ENCODE measurements around the gene DNAH6.
"Not testable (repeated sequence)": the region's sequence is repeated elsewhere in the genome, so short reads cannot be mapped to it uniquely, and the experiment has no call there.

The DNAH6 gene

DNA sequence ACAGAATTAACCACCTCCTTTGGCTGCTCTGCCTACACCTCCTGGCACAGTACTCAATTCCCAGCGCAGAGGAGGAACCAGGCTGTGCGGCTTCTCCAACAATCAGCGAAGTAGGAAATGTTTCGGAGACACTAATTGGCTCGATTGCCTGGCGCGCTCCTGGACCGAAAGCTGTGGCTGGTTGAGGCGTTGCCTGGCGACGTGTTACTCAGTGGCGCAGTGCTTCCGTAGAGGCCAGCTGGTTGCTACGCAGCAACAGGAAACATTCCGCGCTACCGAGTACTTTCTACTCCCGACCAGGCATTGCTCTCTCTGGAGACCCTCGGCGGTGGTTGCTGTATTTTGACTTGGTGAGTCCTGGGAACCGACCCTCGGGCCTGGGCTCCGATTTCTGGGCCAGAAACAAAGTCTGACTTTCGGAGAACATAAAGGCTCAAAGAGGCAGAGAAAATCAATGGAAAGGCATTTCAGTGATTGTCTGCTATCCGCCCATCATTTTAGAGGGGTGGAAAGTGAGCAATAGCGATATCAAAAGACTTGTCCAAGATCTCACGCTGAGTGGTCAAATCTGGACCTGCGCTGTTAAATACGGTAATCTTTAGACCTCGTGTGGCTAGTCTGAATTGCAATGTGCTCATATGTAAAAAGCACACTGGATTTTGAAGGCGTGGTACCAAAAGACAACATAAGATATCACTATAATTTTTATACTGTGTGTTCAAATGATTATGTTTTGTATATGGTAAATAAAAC lies at the start of gene DNAH6:
Gene DNAH6 (plus strand): TSS at position 265 of the 753 bp plus-strand sequence. CDS start 1,329 bp downstream, outside the sequence.
- Mint-ChIP-seq H3K9me3 (peaks cover 14% of the 10 kb centered on the region), H3K27me3 (peaks cover 28% of the 10 kb centered on the region), H3K36me3 (ENCODE audit: low read depth) (no peaks in the 10 kb centered on the region), H3K27ac (no peak within 1 kb of the TSS), H3K4me1 (ENCODE audit: low read depth) (no peaks in the 10 kb centered on the region), H3K4me3 (peak within 1 kb of the TSS; percentile 74)
- intact Hi-C loops (cut with micrococcal nuclease), result no loop called here

- intact Hi-C loops (cut with micrococcal nuclease), result no loop called here
- Mint-ChIP-seq H3K27me3 (no peaks in the 10 kb centered on the region), H3K27ac (no peak overlapping the region), H3K4me3 (no peak overlapping the region), H3K36me3 (ENCODE audit: low read depth) (no peaks in the 10 kb centered on the region), H3K4me1 (ENCODE audit: low read depth) (no peaks in the 10 kb centered on the region), H3K9me3 (peaks cover 27% of the 10 kb centered on the region)
These were observed 48.9 kb upstream of the DNAH6 start for GRCh38 chr2:84467389-84467788.

- H3K4me1 Mint-ChIP-seq (ENCODE audit: low read depth); H3K4me3 Mint-ChIP-seq; H3K27ac Mint-ChIP-seq; intact Hi-C loops (cut with micrococcal nuclease); H3K36me3 Mint-ChIP-seq (ENCODE audit: low read depth); H3K27me3 Mint-ChIP-seq: not testable (repeated sequence)
- peaks cover 41% of the 10 kb centered on the region for H3K9me3 Mint-ChIP-seq
These were observed 43.9 kb upstream of the DNAH6 start for GRCh38 chr2:84472423-84472822.

DNA sequence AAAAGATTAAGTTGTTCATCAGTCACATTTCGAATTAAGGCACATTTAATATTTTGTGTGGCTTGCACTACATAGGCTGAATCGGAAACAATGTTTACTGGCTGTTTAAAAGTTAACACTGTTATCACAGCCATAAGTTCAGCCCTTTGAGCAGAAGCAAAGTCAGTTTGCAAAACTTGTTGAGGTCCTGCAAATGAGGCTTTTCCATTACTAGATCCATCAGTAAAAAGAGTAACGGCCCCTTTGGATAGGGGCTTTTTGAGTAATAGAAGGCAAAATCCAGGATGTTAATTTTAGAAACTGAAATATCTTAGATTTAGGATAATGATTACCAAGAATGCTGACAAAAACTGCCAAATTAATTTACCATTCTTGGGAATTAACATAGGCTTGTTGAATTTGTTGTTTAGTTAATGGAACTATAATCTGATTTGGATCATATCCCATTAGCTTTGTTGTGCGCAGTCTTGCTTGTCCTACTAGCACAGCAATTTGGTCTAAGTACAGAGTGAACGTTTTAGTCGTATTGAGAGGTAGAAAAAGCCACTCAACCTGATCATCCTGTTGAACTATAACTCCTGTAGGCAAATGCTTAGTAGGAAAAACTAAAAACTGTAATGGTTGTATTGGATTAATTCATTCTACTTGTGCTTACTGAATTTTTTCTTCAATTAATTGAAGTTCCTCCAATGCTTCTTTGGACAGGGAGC lies 43.3 kb upstream of the DNAH6 start:
- Mint-ChIP-seq H3K4me1 (ENCODE audit: low read depth) (no peaks in the 10 kb centered on the region), H3K36me3 (ENCODE audit: low read depth) (no peaks in the 10 kb centered on the region), H3K4me3 (no peak overlapping the region), H3K27me3 (peaks cover 3% of the 10 kb centered on the region), H3K27ac (no peak overlapping the region), H3K9me3 (peaks cover 47% of the 10 kb centered on the region)
- intact Hi-C loops (cut with micrococcal nuclease), result no loop called here

DNA sequence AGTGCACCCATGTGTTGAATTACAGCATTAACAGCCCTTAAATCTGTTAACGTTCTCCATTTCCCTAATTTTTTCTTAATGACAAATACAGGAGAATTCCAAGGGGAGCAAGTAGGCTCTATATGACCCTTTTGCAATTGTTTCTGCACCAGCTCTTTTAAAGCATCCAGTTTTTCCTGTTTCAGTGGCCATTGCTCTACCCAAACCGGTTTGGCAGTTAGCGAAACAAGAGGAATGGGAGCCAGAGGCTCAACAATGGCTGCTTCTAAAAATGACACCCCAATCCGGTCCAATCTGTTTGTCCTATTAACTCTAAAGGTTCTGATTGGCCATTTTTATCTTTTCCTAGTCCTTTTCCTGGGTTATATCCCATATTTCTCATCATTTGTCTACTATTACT lies 42.1 kb upstream of the DNAH6 start:
- Mint-ChIP-seq H3K4me3 (no peak overlapping the region), H3K36me3 (ENCODE audit: low read depth) (no peaks in the 10 kb centered on the region), H3K27ac (no peak overlapping the region), H3K4me1 (ENCODE audit: low read depth) (no peaks in the 10 kb centered on the region), H3K27me3 (peaks cover 3% of the 10 kb centered on the region), H3K9me3 (peaks cover 45% of the 10 kb centered on the region)
- intact Hi-C loops (cut with micrococcal nuclease), result no loop called here

DNA sequence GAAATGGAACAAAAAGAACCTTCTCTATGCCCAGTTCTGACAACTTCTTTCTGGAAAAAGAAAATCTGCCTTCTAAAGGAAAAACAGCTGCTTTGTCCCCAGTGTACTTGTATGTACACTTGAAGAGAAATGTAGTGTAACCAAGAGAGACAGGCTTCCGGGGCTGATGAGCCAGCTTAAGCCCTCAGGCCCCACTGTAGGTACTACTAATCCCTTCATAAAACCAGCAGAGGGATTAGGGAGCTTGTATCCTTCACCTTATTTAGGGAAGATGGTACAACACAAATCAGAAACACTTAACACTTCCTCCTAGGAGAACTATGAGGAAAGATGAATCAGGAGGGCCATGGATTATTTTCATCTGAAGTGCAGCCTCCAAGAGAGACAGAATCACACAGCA lies 38.4 kb upstream of the DNAH6 start:
- intact Hi-C loops (cut with micrococcal nuclease), result no loop called here
- Mint-ChIP-seq H3K27ac (no peak overlapping the region), H3K36me3 (ENCODE audit: low read depth) (no peaks in the 10 kb centered on the region), H3K4me1 (ENCODE audit: low read depth) (no peaks in the 10 kb centered on the region), H3K9me3 (peaks cover 21% of the 10 kb centered on the region), H3K27me3 (peaks cover 3% of the 10 kb centered on the region), H3K4me3 (no peak overlapping the region)

DNA sequence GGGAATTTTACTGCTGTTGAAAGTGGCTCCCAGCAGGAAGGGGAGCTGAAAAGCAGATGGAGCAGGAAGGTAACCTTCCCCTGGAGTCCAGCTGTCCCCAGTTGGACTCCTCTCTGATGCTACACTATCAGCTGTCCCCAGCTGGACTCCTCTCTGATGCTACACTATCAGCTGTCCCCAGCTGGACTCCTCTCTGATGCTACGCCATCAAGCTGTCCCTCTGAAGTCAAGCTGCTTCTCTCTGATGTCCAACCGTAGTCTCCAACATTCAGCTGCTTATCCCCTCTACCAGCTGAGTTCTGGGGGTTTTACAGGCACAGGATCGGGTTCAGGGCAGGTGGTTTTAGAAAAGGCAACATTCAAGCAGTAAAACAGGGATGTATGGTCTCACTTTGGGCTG lies 37.4 kb upstream of the DNAH6 start:
- intact Hi-C loops (cut with micrococcal nuclease), result no loop called here
- H3K36me3 Mint-ChIP-seq (ENCODE audit: low read depth), result no peaks in the 10 kb centered on the region
- peaks cover 21% of the 10 kb centered on the region for H3K9me3 Mint-ChIP-seq
- no peak overlapping the region for H3K4me3 Mint-ChIP-seq
- peaks cover 3% of the 10 kb centered on the region for H3K27me3 Mint-ChIP-seq
- no peaks in the 10 kb centered on the region for H3K4me1 Mint-ChIP-seq (ENCODE audit: low read depth)
- H3K27ac Mint-ChIP-seq, result no peak overlapping the region

DNA sequence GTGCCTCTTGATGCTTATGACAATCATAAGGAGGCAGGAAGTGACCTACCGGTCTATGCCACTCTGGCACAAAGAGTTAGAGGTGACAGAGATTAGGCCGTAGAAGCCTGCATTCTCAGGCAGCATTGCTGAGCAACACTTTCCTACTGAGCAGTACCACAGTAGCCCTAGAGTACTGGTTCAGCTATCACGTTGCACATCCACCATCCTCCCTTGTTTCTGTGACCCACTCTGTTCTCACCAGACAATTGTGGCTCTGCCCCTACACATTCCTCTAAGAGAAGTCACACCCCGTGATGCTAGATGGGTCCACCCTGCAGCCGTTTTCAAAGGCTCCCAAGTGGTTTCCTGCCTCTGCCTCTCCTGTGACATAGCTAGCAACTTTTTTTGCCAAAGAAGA lies 34.6 kb upstream of the DNAH6 start:
- H3K36me3 Mint-ChIP-seq (ENCODE audit: low read depth), result no peaks in the 10 kb centered on the region
- H3K27ac Mint-ChIP-seq, result no peak overlapping the region
- no peaks in the 10 kb centered on the region for H3K4me1 Mint-ChIP-seq (ENCODE audit: low read depth)
- no peak overlapping the region for H3K4me3 Mint-ChIP-seq
- peaks cover 6% of the 10 kb centered on the region for H3K27me3 Mint-ChIP-seq
- peaks cover 14% of the 10 kb centered on the region for H3K9me3 Mint-ChIP-seq
- intact Hi-C loops (cut with micrococcal nuclease), result no loop called here

GRCh38 chr2:84482603-84483002 lies 33.7 kb upstream of the DNAH6 start:
- Mint-ChIP-seq H3K36me3 (ENCODE audit: low read depth) (no peaks in the 10 kb centered on the region), H3K4me1 (ENCODE audit: low read depth) (no peaks in the 10 kb centered on the region), H3K27me3 (peaks cover 3% of the 10 kb centered on the region), H3K9me3 (peaks cover 5% of the 10 kb centered on the region), H3K27ac (no peak overlapping the region), H3K4me3 (no peak overlapping the region)
- intact Hi-C loops (cut with micrococcal nuclease), result no loop called here

- H3K27me3 Mint-ChIP-seq, result peaks cover 3% of the 10 kb centered on the region
- H3K9me3 Mint-ChIP-seq, result no peaks in the 10 kb centered on the region
- H3K4me1 Mint-ChIP-seq (ENCODE audit: low read depth), result no peaks in the 10 kb centered on the region
- no peaks in the 10 kb centered on the region for H3K36me3 Mint-ChIP-seq (ENCODE audit: low read depth)
- no peak overlapping the region for H3K27ac Mint-ChIP-seq
- H3K4me3 Mint-ChIP-seq, result no peak overlapping the region
- intact Hi-C loops (cut with micrococcal nuclease), result no loop called here
These were observed 33.0 kb upstream of the DNAH6 start for GRCh38 chr2:84483320-84483719.

- Mint-ChIP-seq H3K9me3 (no peaks in the 10 kb centered on the region), H3K27me3 (peaks cover 3% of the 10 kb centered on the region), H3K4me3 (no peak overlapping the region), H3K4me1 (ENCODE audit: low read depth) (no peaks in the 10 kb centered on the region), H3K27ac (no peak overlapping the region), H3K36me3 (ENCODE audit: low read depth) (no peaks in the 10 kb centered on the region)
- intact Hi-C loops (cut with micrococcal nuclease), result no loop called here
These were observed 29.7 kb upstream of the DNAH6 start for GRCh38 chr2:84486441-84487115.

DNA sequence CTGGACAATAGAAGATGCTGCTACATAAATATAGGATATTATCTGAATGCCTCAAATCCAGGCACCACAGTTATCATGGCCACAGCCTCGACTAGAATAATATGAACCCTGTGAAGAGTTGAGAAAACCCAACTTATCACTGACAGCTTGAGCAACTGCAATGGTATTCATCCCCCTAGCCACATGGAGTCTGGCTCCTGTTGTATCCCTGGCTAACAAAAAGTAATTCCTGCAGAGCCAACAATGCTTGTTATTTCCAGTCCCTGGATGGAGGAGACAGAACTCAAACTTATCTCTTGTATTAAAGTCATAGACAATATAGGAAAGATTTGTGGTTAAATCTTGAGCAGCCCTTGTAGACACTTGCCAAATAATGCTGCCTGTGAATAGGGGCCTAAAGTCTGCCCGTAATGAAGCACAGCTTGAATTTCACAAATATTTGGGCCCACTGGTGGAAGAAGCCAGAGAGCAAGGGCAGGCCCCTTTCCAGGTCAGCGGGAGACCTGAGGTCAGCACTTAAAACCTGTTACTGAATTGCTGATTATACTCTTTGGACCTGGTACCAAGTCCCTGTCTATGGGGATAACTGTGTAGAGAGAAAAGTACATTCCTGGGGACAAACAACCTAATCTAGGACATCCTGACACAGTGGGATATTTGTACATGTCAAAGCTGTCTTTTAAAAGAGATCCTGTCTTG lies 28.9 kb upstream of the DNAH6 start:
- no peak overlapping the region for H3K4me3 Mint-ChIP-seq
- H3K36me3 Mint-ChIP-seq (ENCODE audit: low read depth), result no peaks in the 10 kb centered on the region
- H3K4me1 Mint-ChIP-seq (ENCODE audit: low read depth), result no peaks in the 10 kb centered on the region
- H3K27me3 Mint-ChIP-seq, result peaks cover 3% of the 10 kb centered on the region
- intact Hi-C loops (cut with micrococcal nuclease), result no loop called here
- no peak overlapping the region for H3K27ac Mint-ChIP-seq
- H3K9me3 Mint-ChIP-seq, result no peaks in the 10 kb centered on the region

DNA sequence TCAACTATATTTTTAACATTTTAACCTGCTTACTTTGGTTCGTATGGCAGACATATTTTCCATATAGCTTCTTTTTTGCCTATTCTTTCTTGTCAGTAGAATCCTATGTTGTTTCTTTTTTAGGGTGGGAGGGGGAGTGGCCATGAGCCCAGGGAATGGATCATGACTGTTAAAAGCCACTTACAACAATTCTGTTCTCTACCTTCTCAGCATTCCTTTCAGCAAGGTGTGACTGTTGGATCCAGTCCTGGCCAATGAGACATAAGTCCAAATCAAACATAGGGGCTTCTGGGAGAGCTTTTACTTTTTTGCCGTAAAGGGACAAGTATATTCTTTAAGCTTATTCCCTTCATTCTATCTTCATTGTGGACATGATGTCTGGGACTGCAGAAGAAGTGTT lies 25.0 kb upstream of the DNAH6 start:
- no peaks in the 10 kb centered on the region for H3K27me3 Mint-ChIP-seq
- intact Hi-C loops (cut with micrococcal nuclease), result loop anchor here (10.0 kb wide), 1 partner anchor 134 kb away; no protein-coding TSS in a partner anchor
- no peak overlapping the region for H3K27ac Mint-ChIP-seq
- H3K4me1 Mint-ChIP-seq (ENCODE audit: low read depth), result no peaks in the 10 kb centered on the region
- no peaks in the 10 kb centered on the region for H3K36me3 Mint-ChIP-seq (ENCODE audit: low read depth)
- H3K4me3 Mint-ChIP-seq, result no peak overlapping the region
- H3K9me3 Mint-ChIP-seq, result no peaks in the 10 kb centered on the region

DNA sequence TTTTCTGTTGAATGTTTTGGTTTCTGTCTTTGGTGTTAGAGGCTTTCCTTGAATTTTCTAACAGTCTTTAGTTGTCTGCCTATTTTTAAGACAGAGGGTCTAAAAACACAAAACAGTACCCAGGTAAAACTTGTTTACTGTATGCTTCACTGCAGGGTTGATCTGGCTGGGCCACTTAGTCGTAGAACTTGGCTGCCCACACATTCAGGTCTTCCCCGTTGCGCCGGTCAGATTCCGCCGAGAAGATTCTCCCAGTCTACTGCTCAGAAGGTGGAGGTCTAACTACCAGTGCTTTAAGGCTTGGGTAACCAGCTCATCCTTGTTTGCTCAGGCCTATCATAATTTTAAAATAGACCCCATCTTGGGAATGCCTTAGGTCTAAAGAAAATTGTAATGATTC lies 24.6 kb upstream of the DNAH6 start:
- H3K27me3 Mint-ChIP-seq, result no peaks in the 10 kb centered on the region
- H3K4me3 Mint-ChIP-seq, result no peak overlapping the region
- H3K9me3 Mint-ChIP-seq, result no peaks in the 10 kb centered on the region
- no peaks in the 10 kb centered on the region for H3K4me1 Mint-ChIP-seq (ENCODE audit: low read depth)
- H3K27ac Mint-ChIP-seq, result no peak overlapping the region
- no peaks in the 10 kb centered on the region for H3K36me3 Mint-ChIP-seq (ENCODE audit: low read depth)
- intact Hi-C loops (cut with micrococcal nuclease), result loop anchor here (10.0 kb wide), 1 partner anchor 133 kb away; no protein-coding TSS in a partner anchor

Data from dendritic cell treated with granulocyte-macrophage colony-stimulating factor and Interleukin-4, amounts not matched to agents 40 ng/mL and 50 ng/mL, for 4 days (primary cell).